Measurements from ENCODE around the gene VPS4A.

VPS4A gene

GRCh38 chr16:69328854-69329316 lies 17.7 kb downstream of the VPS4A start:
- Histone ChIP-seq H3K4me1 (ENCODE audit: insufficient read depth, insufficient read length) (peaks cover 6% of the 10 kb centered on the region), H3K9ac (ENCODE audit: insufficient read length, low read depth) (peak overlapping the region; percentile 93), H3K4me3 (ENCODE audit: insufficient read length, low read depth) (peak overlapping the region; percentile 87), H3K36me3 (ENCODE audit: insufficient read depth, insufficient read length, low read length) (peaks cover 75% of the 10 kb centered on the region), H3K27me3 (ENCODE audit: insufficient read depth, insufficient read length) (no peaks in the 10 kb centered on the region), H3K9me3 (ENCODE audit: insufficient read depth, low read length) (no peaks in the 10 kb centered on the region)
- TF ChIP-seq SUZ12 (IDR thresholded peaks at IDR 0.05; ENCODE audit: extremely low read depth, insufficient read depth, insufficient read length) (no peak), YY1 (IDR thresholded peaks at IDR 0.05; ENCODE audit: insufficient read depth, insufficient read length) (no peak)
- DNase-seq (ENCODE audit: low read depth, low spot score), result no peak

- TF ChIP-seq SUZ12 (IDR thresholded peaks at IDR 0.05; ENCODE audit: extremely low read depth, insufficient read depth, insufficient read length), result no peak
- no peak for TF ChIP-seq YY1 (IDR thresholded peaks at IDR 0.05; ENCODE audit: insufficient read depth, insufficient read length)
- no peak for TF ChIP-seq ZNF274 (IDR thresholded peaks at IDR 0.05; ENCODE audit: low read depth, low read length)
- peak overlapping the region; percentile 87 for H3K4me3 ChIP-seq (ENCODE audit: insufficient read length, low read depth)
- H3K9ac ChIP-seq (ENCODE audit: insufficient read length, low read depth), result peak overlapping the region; percentile 93
- no peak for DNase-seq (ENCODE audit: low read depth, low spot score)
- H3K27me3 ChIP-seq (ENCODE audit: insufficient read depth, insufficient read length), result no peaks in the 10 kb centered on the region
- peaks cover 5% of the 10 kb centered on the region for H3K4me1 ChIP-seq (ENCODE audit: insufficient read depth, insufficient read length)
- peaks cover 75% of the 10 kb centered on the region for H3K36me3 ChIP-seq (ENCODE audit: insufficient read depth, insufficient read length, low read length)
- H3K9me3 ChIP-seq (ENCODE audit: insufficient read depth, low read length), result no peaks in the 10 kb centered on the region
Measured at GRCh38 chr16:69329369-69330285, 18.5 kb downstream of the VPS4A start.

GRCh38 chr16:69330286-69331109 lies 19.3 kb downstream of the VPS4A start, which contains the start of gene PDF:
PDF (minus strand) TSS chr16:69330588; CDS start chr16:69330570, 18 bp downstream.
- H3K27me3 ChIP-seq (ENCODE audit: insufficient read depth, insufficient read length), result no peaks in the 10 kb centered on the region
- no peaks in the 10 kb centered on the region for H3K9me3 ChIP-seq (ENCODE audit: insufficient read depth, low read length)
- peak; percentile 92 for DNase-seq (ENCODE audit: low read depth, low spot score)
- H3K36me3 ChIP-seq (ENCODE audit: insufficient read depth, insufficient read length, low read length), result peaks cover 77% of the 10 kb centered on the region
- peak within 1 kb of the TSS; percentile 93 for H3K9ac ChIP-seq (ENCODE audit: insufficient read length, low read depth)
- no peak for TF ChIP-seq SUZ12 (IDR thresholded peaks at IDR 0.05; ENCODE audit: extremely low read depth, insufficient read depth, insufficient read length)
- TF ChIP-seq YY1 (IDR thresholded peaks at IDR 0.05; ENCODE audit: insufficient read depth, insufficient read length), result peak; percentile 71
- H3K4me1 ChIP-seq (ENCODE audit: insufficient read depth, insufficient read length), result peaks cover 5% of the 10 kb centered on the region
- H3K4me3 ChIP-seq (ENCODE audit: insufficient read length, low read depth), result peak within 1 kb of the TSS; percentile 87

- Histone ChIP-seq H3K36me3 (ENCODE audit: insufficient read depth, insufficient read length, low read length) (peaks cover 61% of the 10 kb centered on the region), H3K9ac (ENCODE audit: insufficient read length, low read depth) (no peak overlapping the region), H3K27me3 (ENCODE audit: insufficient read depth, insufficient read length) (no peaks in the 10 kb centered on the region), H3K9me3 (ENCODE audit: insufficient read depth, low read length) (no peaks in the 10 kb centered on the region), H3K4me3 (ENCODE audit: insufficient read length, low read depth) (no peak overlapping the region), H3K4me1 (ENCODE audit: insufficient read depth, insufficient read length) (no peaks in the 10 kb centered on the region)
- DNase-seq (ENCODE audit: low read depth, low spot score), result no peak
- TF ChIP-seq YY1 (IDR thresholded peaks at IDR 0.05; ENCODE audit: insufficient read depth, insufficient read length) (no peak), ZNF274 (IDR thresholded peaks at IDR 0.05; ENCODE audit: low read depth, low read length) (no peak), SUZ12 (IDR thresholded peaks at IDR 0.05; ENCODE audit: extremely low read depth, insufficient read depth, insufficient read length) (no peak)
Measured at GRCh38 chr16:69334696-69335095, 23.5 kb downstream of the VPS4A start.

GRCh38 chr16:69338557-69339288 lies 27.6 kb downstream of the VPS4A start:
- no peaks in the 10 kb centered on the region for H3K9me3 ChIP-seq (ENCODE audit: insufficient read depth, low read length)
- peak overlapping the region; percentile 99 for H3K4me3 ChIP-seq (ENCODE audit: insufficient read length, low read depth)
- H3K4me1 ChIP-seq (ENCODE audit: insufficient read depth, insufficient read length), result no peaks in the 10 kb centered on the region
- H3K27me3 ChIP-seq (ENCODE audit: insufficient read depth, insufficient read length), result no peaks in the 10 kb centered on the region
- DNase-seq (ENCODE audit: low read depth, low spot score), result no peak
- TF ChIP-seq ZNF274 (IDR thresholded peaks at IDR 0.05; ENCODE audit: low read depth, low read length) (no peak), YY1 (IDR thresholded peaks at IDR 0.05; ENCODE audit: insufficient read depth, insufficient read length) (no peak), SUZ12 (IDR thresholded peaks at IDR 0.05; ENCODE audit: extremely low read depth, insufficient read depth, insufficient read length) (no peak)
- H3K9ac ChIP-seq (ENCODE audit: insufficient read length, low read depth), result peak overlapping the region; percentile 99
- H3K36me3 ChIP-seq (ENCODE audit: insufficient read depth, insufficient read length, low read length), result peaks cover 77% of the 10 kb centered on the region

- H3K36me3 ChIP-seq (ENCODE audit: insufficient read depth, insufficient read length, low read length), result peaks cover 76% of the 10 kb centered on the region
- peak within 1 kb of the TSS; percentile 99 for H3K9ac ChIP-seq (ENCODE audit: insufficient read length, low read depth)
- DNase-seq (ENCODE audit: low read depth, low spot score), result peak; percentile 98
- H3K4me3 ChIP-seq (ENCODE audit: insufficient read length, low read depth), result peak within 1 kb of the TSS; percentile 99
- no peaks in the 10 kb centered on the region for H3K9me3 ChIP-seq (ENCODE audit: insufficient read depth, low read length)
- H3K4me1 ChIP-seq (ENCODE audit: insufficient read depth, insufficient read length), result no peaks in the 10 kb centered on the region
- H3K27me3 ChIP-seq (ENCODE audit: insufficient read depth, insufficient read length), result no peaks in the 10 kb centered on the region
- TF ChIP-seq ZNF274 (IDR thresholded peaks at IDR 0.05; ENCODE audit: low read depth, low read length) (no peak), YY1 (IDR thresholded peaks at IDR 0.05; ENCODE audit: insufficient read depth, insufficient read length) (peak; percentile 79), SUZ12 (IDR thresholded peaks at IDR 0.05; ENCODE audit: extremely low read depth, insufficient read depth, insufficient read length) (no peak)
Measured at GRCh38 chr16:69339289-69340094, 28.3 kb downstream of the VPS4A start, which contains the start of the genes COG8 and NIP7. COG8 (minus strand) TSS chr16:69339564; CDS start chr16:69339552, 12 bp downstream. NIP7 (plus strand) TSS chr16:69339772; CDS start chr16:69339830, 58 bp downstream.

All from NT2/D1 (cell line).